ENCODE measurements around the gene MXD4. TPM values are rescaled to one million over a fixed set of nuclear protein-coding genes. Genes with fewer than 3 reads are reported as not detected.

The MXD4 gene
- total RNA-seq, 1 donor from 2014 or later = 92.3 TPM

DNA sequence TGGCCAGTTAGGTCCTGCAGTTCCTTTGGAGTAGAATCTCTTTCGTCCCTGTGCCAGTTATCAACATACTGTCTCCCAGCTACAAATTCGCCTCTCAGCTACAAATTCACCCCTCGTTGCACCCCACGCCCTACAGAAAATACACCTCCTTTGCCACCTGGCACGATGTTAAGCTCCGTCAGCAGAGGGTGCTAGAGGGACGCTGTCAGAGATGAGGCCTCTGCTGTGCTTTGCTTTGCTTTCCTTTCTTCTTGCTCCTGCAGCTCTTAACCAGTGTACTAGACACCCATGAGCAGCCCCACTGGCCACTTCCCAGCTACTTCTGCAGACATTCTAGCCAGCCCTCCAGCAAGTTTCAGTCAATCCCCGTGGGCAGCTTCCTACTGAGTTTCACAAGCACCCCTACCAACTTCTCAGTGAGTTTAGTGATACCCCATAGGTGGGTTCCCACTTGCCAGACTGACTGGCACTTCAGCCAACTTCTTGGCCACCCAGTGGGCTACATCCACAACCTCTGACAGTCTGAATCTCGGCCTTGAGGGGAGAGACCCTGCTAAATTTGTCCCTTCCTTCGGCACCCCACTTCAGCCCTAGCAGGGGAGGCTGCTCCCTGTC, 41.8 kb downstream of the MXD4 start:
- Histone ChIP-seq H3K4me3 (ENCODE audit: insufficient read depth, low read depth, low read length) (no peak overlapping the region), H3K36me3 (ENCODE audit: insufficient read depth, low read length) (peaks cover 2% of the 10 kb centered on the region), H3K9ac (ENCODE audit: low read length) (no peak overlapping the region), H3K27me3 (ENCODE audit: insufficient read depth, low read length) (peaks cover 3% of the 10 kb centered on the region), H3K4me1 (ENCODE audit: insufficient read depth, low read length) (peaks cover 4% of the 10 kb centered on the region), H3K79me2 (ENCODE audit: insufficient read depth, low read length) (no peaks in the 10 kb centered on the region), H3K4me2 (ENCODE audit: low read length) (no peak overlapping the region), H3K9me3 (ENCODE audit: insufficient read depth, low read depth, low read length) (no peaks in the 10 kb centered on the region), H3K27ac (ENCODE audit: low read depth, low read length) (no peak overlapping the region), H2AFZ (ENCODE audit: low read depth, low read length) (no peak overlapping the region), H4K20me1 (ENCODE audit: insufficient read depth, low read length) (peaks cover 25% of the 10 kb centered on the region)
- FAIRE-seq (no peak), DNase-seq (ENCODE audit: low read depth) (peak; percentile 33)
- Mint-ChIP-seq H3K27ac (ENCODE audit: unreplicated experiment) (peak overlapping the region; percentile 9), H3K4me1 (ENCODE audit: low read depth, unreplicated experiment) (peaks cover 12% of the 10 kb centered on the region), H3K9me3 (ENCODE audit: unreplicated experiment) (no peaks in the 10 kb centered on the region), H3K27me3 (ENCODE audit: low read depth, unreplicated experiment) (peaks cover 17% of the 10 kb centered on the region), H3K4me3 (ENCODE audit: unreplicated experiment) (peak overlapping the region; percentile 3), H3K36me3 (ENCODE audit: low read depth, unreplicated experiment) (peaks cover 4% of the 10 kb centered on the region)
- no peak for TF ChIP-seq EZH2 (IDR thresholded peaks at IDR 0.05; ENCODE audit: insufficient read depth, low read length)
- TF ChIP-seq, protein P1, sequence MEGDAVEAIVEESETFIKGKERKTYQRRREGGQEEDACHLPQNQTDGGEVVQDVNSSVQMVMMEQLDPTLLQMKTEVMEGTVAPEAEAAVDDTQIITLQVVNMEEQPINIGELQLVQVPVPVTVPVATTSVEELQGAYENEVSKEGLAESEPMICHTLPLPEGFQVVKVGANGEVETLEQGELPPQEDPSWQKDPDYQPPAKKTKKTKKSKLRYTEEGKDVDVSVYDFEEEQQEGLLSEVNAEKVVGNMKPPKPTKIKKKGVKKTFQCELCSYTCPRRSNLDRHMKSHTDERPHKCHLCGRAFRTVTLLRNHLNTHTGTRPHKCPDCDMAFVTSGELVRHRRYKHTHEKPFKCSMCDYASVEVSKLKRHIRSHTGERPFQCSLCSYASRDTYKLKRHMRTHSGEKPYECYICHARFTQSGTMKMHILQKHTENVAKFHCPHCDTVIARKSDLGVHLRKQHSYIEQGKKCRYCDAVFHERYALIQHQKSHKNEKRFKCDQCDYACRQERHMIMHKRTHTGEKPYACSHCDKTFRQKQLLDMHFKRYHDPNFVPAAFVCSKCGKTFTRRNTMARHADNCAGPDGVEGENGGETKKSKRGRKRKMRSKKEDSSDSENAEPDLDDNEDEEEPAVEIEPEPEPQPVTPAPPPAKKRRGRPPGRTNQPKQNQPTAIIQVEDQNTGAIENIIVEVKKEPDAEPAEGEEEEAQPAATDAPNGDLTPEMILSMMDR (IDR thresholded peaks at IDR 0.05; ENCODE audit: insufficient read depth, low read depth, low read length) = peak; percentile 92

DNA sequence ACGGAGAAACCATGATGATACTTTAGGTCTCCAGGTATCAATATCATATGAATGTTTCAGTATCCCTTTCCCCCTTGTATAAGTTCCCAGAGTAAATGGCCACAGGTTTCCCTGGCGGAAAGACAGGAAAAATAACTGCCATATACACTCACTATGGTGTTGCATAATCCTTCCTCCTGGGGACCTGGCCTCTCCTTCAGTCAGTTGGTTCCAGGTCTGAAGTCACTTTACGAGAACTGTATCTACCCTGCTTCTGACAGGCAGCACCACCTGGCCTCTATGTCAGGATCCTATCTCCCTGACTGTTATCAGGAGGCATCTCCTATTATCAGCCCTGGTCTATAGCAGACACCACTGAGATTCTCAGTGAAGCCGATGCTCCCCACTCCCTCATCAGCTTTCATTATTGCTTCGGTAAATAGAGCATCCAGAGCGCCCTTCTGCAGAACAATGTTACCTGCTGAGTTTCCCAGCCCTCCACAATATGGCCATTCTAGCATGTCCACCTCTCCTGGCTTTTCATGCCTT, 42.6 kb downstream of the MXD4 start:
- no peak overlapping the region for H3K4me3 Mint-ChIP-seq (ENCODE audit: unreplicated experiment)
- H3K27me3 Mint-ChIP-seq (ENCODE audit: low read depth, unreplicated experiment) = peaks cover 21% of the 10 kb centered on the region
- H3K27ac ChIP-seq (ENCODE audit: low read depth, low read length) = no peak overlapping the region
- peaks cover 25% of the 10 kb centered on the region for H4K20me1 ChIP-seq (ENCODE audit: insufficient read depth, low read length)
- H3K27ac Mint-ChIP-seq (ENCODE audit: unreplicated experiment) = no peak overlapping the region
- no peaks in the 10 kb centered on the region for H3K79me2 ChIP-seq (ENCODE audit: insufficient read depth, low read length)
- no peak for FAIRE-seq
- no peaks in the 10 kb centered on the region for H3K9me3 Mint-ChIP-seq (ENCODE audit: unreplicated experiment)
- peaks cover 5% of the 10 kb centered on the region for H3K27me3 ChIP-seq (ENCODE audit: insufficient read depth, low read length)
- no peak for DNase-seq (ENCODE audit: low read depth)
- no peak overlapping the region for H3K4me3 ChIP-seq (ENCODE audit: insufficient read depth, low read depth, low read length)
- no peak overlapping the region for H3K4me2 ChIP-seq (ENCODE audit: low read length)
- peaks cover 2% of the 10 kb centered on the region for H3K36me3 ChIP-seq (ENCODE audit: insufficient read depth, low read length)
- peaks cover 12% of the 10 kb centered on the region for H3K4me1 Mint-ChIP-seq (ENCODE audit: low read depth, unreplicated experiment)
- peaks cover 4% of the 10 kb centered on the region for H3K4me1 ChIP-seq (ENCODE audit: insufficient read depth, low read length)
- peaks cover 5% of the 10 kb centered on the region for H3K36me3 Mint-ChIP-seq (ENCODE audit: low read depth, unreplicated experiment)
- TF ChIP-seq, protein P1 (IDR thresholded peaks at IDR 0.05; ENCODE audit: insufficient read depth, low read depth, low read length) = no peak
- TF ChIP-seq EZH2 (IDR thresholded peaks at IDR 0.05; ENCODE audit: insufficient read depth, low read length) = no peak
- no peaks in the 10 kb centered on the region for H3K9me3 ChIP-seq (ENCODE audit: insufficient read depth, low read depth, low read length)
- no peak overlapping the region for H3K9ac ChIP-seq (ENCODE audit: low read length)
- H2AFZ ChIP-seq (ENCODE audit: low read depth, low read length) = no peak overlapping the region

DNA sequence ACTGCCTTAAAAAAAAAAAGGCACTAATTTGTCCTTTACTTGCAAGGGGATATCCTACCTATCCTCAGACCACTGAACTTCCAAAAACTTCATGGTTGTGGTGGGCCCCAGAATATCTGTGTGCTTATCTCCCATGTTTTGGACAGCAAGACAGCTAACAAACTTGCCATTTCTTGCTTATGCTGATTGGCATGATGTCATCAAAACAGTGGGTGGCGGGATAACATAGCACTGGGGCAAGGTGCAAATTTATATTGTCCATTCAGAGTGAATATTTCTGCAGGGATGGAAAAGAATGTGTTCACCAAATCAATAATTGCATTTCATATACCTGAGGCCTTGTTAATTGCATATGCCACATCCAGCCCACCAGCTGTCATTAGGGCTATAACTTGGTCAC, 43.5 kb downstream of the MXD4 start:
- H3K27me3 ChIP-seq (ENCODE audit: insufficient read depth, low read length) = peaks cover 5% of the 10 kb centered on the region
- H3K36me3 Mint-ChIP-seq (ENCODE audit: low read depth, unreplicated experiment) = peaks cover 5% of the 10 kb centered on the region
- H3K4me1 Mint-ChIP-seq (ENCODE audit: low read depth, unreplicated experiment) = peaks cover 12% of the 10 kb centered on the region
- no peak for DNase-seq (ENCODE audit: low read depth)
- no peak overlapping the region for H3K9ac ChIP-seq (ENCODE audit: low read length)
- H3K36me3 ChIP-seq (ENCODE audit: insufficient read depth, low read length) = peaks cover under 1% of the 10 kb centered on the region
- peaks cover 24% of the 10 kb centered on the region for H4K20me1 ChIP-seq (ENCODE audit: insufficient read depth, low read length)
- no peak for FAIRE-seq
- H3K4me2 ChIP-seq (ENCODE audit: low read length) = no peak overlapping the region
- peaks cover 21% of the 10 kb centered on the region for H3K27me3 Mint-ChIP-seq (ENCODE audit: low read depth, unreplicated experiment)
- no peak overlapping the region for H3K4me3 ChIP-seq (ENCODE audit: insufficient read depth, low read depth, low read length)
- H3K4me3 Mint-ChIP-seq (ENCODE audit: unreplicated experiment) = no peak overlapping the region
- H3K79me2 ChIP-seq (ENCODE audit: insufficient read depth, low read length) = no peaks in the 10 kb centered on the region
- no peak overlapping the region for H3K27ac ChIP-seq (ENCODE audit: low read depth, low read length)
- peaks cover 4% of the 10 kb centered on the region for H3K4me1 ChIP-seq (ENCODE audit: insufficient read depth, low read length)
- H3K27ac Mint-ChIP-seq (ENCODE audit: unreplicated experiment) = no peak overlapping the region
- H3K9me3 Mint-ChIP-seq (ENCODE audit: unreplicated experiment) = no peaks in the 10 kb centered on the region
- H3K9me3 ChIP-seq (ENCODE audit: insufficient read depth, low read depth, low read length) = no peaks in the 10 kb centered on the region
- TF ChIP-seq, protein P1 (IDR thresholded peaks at IDR 0.05; ENCODE audit: insufficient read depth, low read depth, low read length) = no peak
- no peak for TF ChIP-seq EZH2 (IDR thresholded peaks at IDR 0.05; ENCODE audit: insufficient read depth, low read length)
- H2AFZ ChIP-seq (ENCODE audit: low read depth, low read length) = no peak overlapping the region

All from astrocyte (in vitro differentiated cells and primary cell).